ENCODE results near the gene NAA15.
"Not testable (repeated sequence)": the region's sequence is repeated elsewhere in the genome, so short reads cannot be mapped to it uniquely, and the experiment has no call there.

Gene NAA15

DNA sequence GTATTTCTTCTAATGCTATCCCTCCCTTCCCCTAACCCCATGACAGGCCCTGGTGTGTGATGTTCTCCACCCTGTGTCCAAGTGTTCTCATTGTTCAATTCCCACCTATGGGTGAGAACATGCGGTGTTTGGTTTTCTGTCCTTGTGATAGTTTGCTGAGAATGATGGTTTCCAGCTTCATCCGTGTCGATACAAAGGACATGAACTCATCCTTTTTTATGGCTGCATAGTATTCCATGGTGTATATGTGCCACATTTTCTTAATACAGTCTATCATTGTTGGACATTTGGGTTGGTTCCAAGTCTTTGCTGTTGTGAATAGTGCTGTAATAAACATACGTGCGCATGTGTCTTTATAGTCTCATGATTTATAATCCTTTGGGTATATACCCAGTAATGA is 163.2 kb downstream of the NAA15 start:
- in situ Hi-C loops (cut with HindIII; ENCODE audit: low pct_ligation_motif_present, low pct_unique_long_range_greater_than_20kb, low sequenced_read_pairs); DNase-seq: not testable (repeated sequence)

DNA sequence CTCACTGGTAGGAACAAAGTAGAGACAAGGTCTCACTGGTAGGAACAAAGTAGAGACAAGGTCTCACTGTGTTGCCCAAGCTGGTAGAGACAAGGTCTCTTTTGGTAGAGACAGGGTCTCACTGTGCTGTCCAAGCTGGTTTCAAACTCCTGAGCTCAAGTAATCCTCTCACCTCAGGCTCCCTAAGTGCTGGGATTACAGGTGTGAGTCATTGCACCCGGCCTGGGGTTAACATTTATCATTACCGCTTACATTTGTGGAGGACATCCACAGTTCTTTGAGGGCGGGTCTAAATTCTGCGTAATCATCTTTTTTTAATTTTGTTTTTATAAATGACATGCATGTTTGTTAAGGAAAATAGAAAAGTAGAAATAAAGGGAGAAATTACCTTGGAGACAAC is 164.6 kb downstream of the NAA15 start:
- in situ Hi-C loops (cut with HindIII; ENCODE audit: low pct_ligation_motif_present, low pct_unique_long_range_greater_than_20kb, low sequenced_read_pairs) = no loop called here
- no peak for DNase-seq

DNA sequence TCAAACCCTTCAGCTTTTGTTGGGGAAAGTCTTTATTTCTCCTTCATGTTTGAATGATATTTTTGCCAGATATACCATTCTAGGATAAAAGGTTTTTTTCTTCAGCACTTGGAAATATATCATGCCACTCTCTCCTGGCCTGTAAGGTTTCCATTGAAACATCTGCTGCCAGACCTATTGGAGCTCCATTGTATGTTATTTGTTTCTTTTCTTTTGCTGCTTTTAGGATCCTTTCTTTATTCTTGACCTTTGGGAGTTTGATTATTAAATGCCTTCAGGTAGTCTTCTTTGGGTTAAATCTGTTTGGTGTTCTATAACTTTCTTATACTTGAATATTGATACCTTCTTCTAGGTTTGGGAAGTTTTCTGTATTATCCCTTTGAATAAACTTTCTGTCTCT is 167.5 kb downstream of the NAA15 start:
- DNase-seq; in situ Hi-C loops (cut with HindIII; ENCODE audit: low pct_ligation_motif_present, low pct_unique_long_range_greater_than_20kb, low sequenced_read_pairs): not testable (repeated sequence)

GRCh38 chr4:139469216-139469615 is 167.9 kb downstream of the NAA15 start:
- DNase-seq = no peak
- in situ Hi-C loops (cut with HindIII; ENCODE audit: low pct_ligation_motif_present, low pct_unique_long_range_greater_than_20kb, low sequenced_read_pairs) = no loop called here
